ENCODE measurements around the gene ATP2B3.

ATP2B3 gene

GRCh38 chrX:153510383-153510782 lies 7.1 kb upstream of the ATP2B3 start:
- TF ChIP-seq EZH2 (IDR thresholded peaks at IDR 0.05; ENCODE audit: borderline replicate concordance, low read length) (no peak), CTCF (IDR thresholded peaks at IDR 0.05; ENCODE audit: low read length) (no peak)
- H3K4me1 ChIP-seq (ENCODE audit: insufficient read depth, low read length, severe bottlenecking) = no peaks in the 10 kb centered on the region
- H3K9ac ChIP-seq (ENCODE audit: low read length) = no peak overlapping the region
- H3K27ac ChIP-seq (ENCODE audit: low read depth, low read length, poor library complexity, severe bottlenecking) = no peak overlapping the region
- no peak overlapping the region for H2AFZ ChIP-seq (ENCODE audit: low read length)
- H3K36me3 ChIP-seq (ENCODE audit: insufficient read depth, low read length) = no peaks in the 10 kb centered on the region
- H3K79me2 ChIP-seq (ENCODE audit: insufficient read depth, low read length) = no peaks in the 10 kb centered on the region
- H4K20me1 ChIP-seq (ENCODE audit: insufficient read depth, low read length) = no peaks in the 10 kb centered on the region
- no peaks in the 10 kb centered on the region for H3K9me2 ChIP-seq (ENCODE audit: low read depth, low read length)
- no peaks in the 10 kb centered on the region for H3K9me3 ChIP-seq (ENCODE audit: low read length)
- H3F3A ChIP-seq (ENCODE audit: insufficient read depth, low read length) = no peaks in the 10 kb centered on the region
- no peaks in the 10 kb centered on the region for H3K27me3 ChIP-seq (ENCODE audit: insufficient read depth, low read length)
- no peak overlapping the region for H3K4me2 ChIP-seq (ENCODE audit: low read length)
- H3K4me3 ChIP-seq (ENCODE audit: low read depth, low read length, poor library complexity, severe bottlenecking) = no peak overlapping the region

GRCh38 chrX:153511784-153512500 lies 5.5 kb upstream of the ATP2B3 start:
- Histone ChIP-seq H3K27me3 (ENCODE audit: insufficient read depth, low read length) (no peaks in the 10 kb centered on the region), H4K20me1 (ENCODE audit: insufficient read depth, low read length) (no peaks in the 10 kb centered on the region), H3K36me3 (ENCODE audit: insufficient read depth, low read length) (no peaks in the 10 kb centered on the region), H3F3A (ENCODE audit: insufficient read depth, low read length) (no peaks in the 10 kb centered on the region), H3K4me2 (ENCODE audit: low read length) (no peak overlapping the region), H3K27ac (ENCODE audit: low read depth, low read length, poor library complexity, severe bottlenecking) (no peak overlapping the region), H3K9me2 (ENCODE audit: low read depth, low read length) (no peaks in the 10 kb centered on the region), H3K4me3 (ENCODE audit: low read depth, low read length, poor library complexity, severe bottlenecking) (no peak overlapping the region), H3K9ac (ENCODE audit: low read length) (no peak overlapping the region), H2AFZ (ENCODE audit: low read length) (no peak overlapping the region), H3K4me1 (ENCODE audit: insufficient read depth, low read length, severe bottlenecking) (no peaks in the 10 kb centered on the region), H3K9me3 (ENCODE audit: low read length) (no peaks in the 10 kb centered on the region), H3K79me2 (ENCODE audit: insufficient read depth, low read length) (no peaks in the 10 kb centered on the region)
- TF ChIP-seq CTCF (IDR thresholded peaks at IDR 0.05; ENCODE audit: low read length) (no peak), EZH2 (IDR thresholded peaks at IDR 0.05; ENCODE audit: borderline replicate concordance, low read length) (no peak)

GRCh38 chrX:153512501-153512893 lies 4.9 kb upstream of the ATP2B3 start:
- Histone ChIP-seq H3K79me2 (ENCODE audit: insufficient read depth, low read length) (no peaks in the 10 kb centered on the region), H3K9me3 (ENCODE audit: low read length) (no peaks in the 10 kb centered on the region), H4K20me1 (ENCODE audit: insufficient read depth, low read length) (no peaks in the 10 kb centered on the region), H3K27ac (ENCODE audit: low read depth, low read length, poor library complexity, severe bottlenecking) (no peak overlapping the region), H3K4me3 (ENCODE audit: low read depth, low read length, poor library complexity, severe bottlenecking) (no peak overlapping the region), H3K4me1 (ENCODE audit: insufficient read depth, low read length, severe bottlenecking) (no peaks in the 10 kb centered on the region), H2AFZ (ENCODE audit: low read length) (no peak overlapping the region), H3K9ac (ENCODE audit: low read length) (no peak overlapping the region), H3K9me2 (ENCODE audit: low read depth, low read length) (no peaks in the 10 kb centered on the region), H3K4me2 (ENCODE audit: low read length) (no peak overlapping the region), H3F3A (ENCODE audit: insufficient read depth, low read length) (no peaks in the 10 kb centered on the region), H3K36me3 (ENCODE audit: insufficient read depth, low read length) (no peaks in the 10 kb centered on the region), H3K27me3 (ENCODE audit: insufficient read depth, low read length) (no peaks in the 10 kb centered on the region)
- TF ChIP-seq CTCF (IDR thresholded peaks at IDR 0.05; ENCODE audit: low read length) (no peak), EZH2 (IDR thresholded peaks at IDR 0.05; ENCODE audit: borderline replicate concordance, low read length) (no peak)

Measured in OCI-LY1 (cell line).